NCI-H1105 (cell line): Measurements from ENCODE around the gene MTHFD1L.
A peak's percentile ranks its signal among the peaks of the same experiment; 100 is the strongest.
"Not testable (repeated sequence)": the region's sequence is repeated elsewhere in the genome, so short reads cannot be mapped to it uniquely, and the experiment has no call there.

ENCODE experiments used
- DNase-seq: peaks from one replicate; lab custom pipeline; 2025; lab: John Stamatoyannopoulos, UW

MTHFD1L gene

DNA sequence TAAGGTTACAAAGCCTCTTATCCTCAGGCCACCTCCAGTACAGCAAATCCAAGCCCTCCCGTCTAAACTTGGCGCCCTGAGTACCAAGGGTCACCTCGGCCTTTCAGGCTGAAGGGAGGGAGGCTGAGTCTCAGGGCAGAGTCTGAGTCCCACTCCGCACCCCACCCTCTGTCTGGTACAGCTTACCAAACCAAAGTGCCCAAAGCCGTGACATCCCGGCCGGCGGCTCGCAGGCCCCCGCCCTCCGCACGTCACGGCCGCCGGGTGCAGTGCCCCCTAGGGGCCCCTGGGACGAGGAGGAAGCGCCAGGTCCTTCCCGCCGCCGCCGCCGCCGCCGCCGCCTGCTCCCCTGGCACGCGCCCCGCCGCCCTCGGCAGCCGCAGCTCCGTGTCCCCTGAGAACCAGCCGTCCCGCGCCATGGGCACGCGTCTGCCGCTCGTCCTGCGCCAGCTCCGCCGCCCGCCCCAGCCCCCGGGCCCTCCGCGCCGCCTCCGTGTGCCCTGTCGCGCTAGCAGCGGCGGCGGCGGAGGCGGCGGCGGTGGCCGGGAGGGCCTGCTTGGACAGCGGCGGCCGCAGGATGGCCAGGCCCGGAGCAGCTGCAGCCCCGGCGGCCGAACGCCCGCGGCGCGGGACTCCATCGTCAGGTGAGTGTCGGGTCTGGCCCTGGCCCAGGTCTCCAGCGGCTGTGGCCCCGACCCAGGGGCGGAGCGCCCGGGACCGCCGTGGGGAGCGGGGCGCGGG is at the start of gene MTHFD1L:
MTHFD1L (plus strand) TSS at position 297 of the 741 bp plus-strand sequence; CDS start at position 418, 121 bp downstream.
- DNase-seq, result peak; percentile 77

DNA sequence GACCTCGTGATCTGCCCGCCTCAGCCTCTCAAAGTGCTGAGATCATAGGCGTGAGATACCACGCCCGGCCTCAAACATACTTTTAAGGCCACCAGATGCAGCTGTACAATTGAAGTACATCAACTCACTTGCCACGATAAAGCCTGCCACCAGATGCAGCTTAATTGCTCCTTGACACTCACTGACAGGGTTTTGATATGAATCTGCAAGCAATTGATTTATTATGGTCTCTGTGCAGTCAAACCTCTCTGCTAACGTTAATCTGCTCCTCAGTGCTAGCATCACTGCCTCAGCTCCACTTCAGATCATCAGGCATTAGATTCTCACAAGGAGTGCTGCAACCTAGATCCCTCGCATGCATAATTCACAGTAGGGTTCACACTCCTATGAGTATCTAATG is 48.9 kb upstream of the MTHFD1L start:
- not testable (repeated sequence) for DNase-seq

DNA sequence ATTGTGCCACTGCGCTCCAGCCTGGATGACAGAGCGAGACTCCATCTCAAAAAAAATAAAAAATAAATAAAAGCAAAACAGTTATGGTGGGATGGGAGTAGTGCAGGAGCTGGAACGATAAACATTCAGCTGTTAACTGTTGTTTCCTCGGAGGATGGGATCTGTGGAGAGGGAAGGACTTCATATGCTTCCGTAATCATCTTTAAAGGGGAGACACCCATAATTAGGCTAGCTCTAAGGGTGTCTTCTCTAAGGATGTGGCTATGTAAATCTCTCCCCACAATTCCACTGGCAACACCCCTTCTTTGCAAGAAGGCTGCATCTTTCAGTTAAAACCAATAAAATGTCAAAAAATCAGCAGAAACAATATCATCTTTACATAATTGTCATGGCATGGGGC is 42.6 kb upstream of the MTHFD1L start:
- no peak for DNase-seq

DNA sequence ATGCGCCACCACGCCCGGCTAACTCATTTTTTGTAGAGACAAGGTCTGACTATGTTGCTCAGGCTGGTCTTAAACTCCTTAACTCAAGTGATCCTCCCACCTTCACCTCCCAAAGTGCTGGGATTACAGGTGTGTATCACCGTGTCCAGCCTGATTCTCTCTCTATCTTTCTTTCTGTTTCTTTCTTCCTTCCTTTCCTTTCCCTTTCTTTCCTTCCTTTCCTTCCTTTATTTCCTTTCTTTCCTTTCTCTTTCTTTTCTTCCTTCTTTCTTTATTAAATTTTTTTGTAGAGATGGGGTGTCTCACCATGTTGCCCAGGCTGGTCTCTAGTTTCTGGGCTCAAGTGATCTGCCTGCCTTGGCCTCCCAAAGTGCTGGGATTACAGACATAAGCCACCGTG is 38.7 kb upstream of the MTHFD1L start:
- no peak for DNase-seq

DNA sequence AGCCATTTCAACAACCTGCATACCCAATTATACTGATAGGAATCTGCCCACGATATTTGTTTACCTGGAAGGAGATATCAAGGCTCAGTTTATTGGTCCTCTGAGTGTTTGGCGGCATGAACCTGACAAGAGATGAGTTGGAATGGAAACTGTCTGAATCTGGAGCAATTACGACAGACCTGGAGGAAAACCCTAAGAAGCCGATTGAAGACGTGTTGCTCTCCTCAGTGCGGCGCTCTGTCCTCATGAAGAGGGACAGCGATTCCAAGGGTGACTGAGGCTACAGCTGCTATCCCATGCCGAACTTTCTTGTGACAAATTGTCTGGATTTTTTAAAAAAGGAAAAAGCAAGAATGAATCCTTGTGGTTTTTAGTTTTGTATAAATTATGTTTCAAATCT is 37.4 kb upstream of the MTHFD1L start:
- not testable (repeated sequence) for DNase-seq

DNA sequence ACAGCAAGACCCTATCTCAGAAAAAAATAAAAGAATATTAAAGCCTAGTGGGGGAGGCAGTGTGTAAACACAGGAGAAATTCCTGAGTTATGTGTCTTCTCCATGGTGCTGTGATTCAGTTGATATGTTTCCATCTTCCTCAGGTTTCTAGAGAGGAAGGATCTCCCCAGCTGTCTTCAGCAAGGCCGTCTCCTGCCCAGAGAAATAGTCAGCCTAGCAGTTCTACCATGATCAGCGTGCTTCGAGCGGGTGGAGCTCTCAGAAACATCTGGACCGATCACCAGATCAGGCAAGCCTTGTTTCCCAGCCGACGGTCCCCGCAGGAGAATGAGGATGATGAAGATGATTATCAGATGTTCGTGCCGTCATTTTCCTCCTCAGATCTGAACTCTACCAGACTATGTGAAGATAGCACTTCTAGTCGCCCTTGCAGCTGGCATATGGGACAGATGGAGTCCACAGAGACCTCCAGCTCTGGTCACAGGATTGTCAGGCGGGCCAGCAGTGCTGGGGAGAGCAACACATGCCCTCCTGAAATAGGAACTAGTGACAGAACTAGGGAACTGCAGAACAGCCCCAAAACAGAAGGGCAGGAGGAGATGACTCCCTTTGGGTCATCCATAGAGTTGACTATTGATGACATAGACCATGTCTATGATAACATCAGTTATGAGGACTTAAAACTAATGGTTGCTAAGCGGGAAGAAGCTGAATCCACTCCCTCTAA is 34.9 kb upstream of the MTHFD1L start:
- DNase-seq, result no peak

DNA sequence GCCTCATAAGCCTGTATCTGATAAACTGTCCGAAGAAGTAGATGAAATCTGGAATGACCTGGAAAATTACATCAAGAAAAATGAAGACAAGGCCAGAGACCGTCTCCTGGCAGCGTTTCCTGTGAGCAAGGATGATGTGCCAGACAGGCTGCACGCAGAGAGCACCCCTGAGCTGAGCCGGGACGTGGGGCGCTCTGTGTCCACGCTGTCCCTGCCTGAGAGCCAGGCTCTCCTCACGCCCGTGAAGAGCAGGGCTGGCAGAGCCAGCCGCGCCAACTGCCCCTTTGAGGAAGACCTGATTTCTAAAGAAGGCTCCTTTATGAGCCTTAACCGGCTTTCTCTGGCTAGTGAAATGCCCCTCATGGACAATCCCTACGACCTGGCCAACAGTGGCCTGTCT is 33.9 kb upstream of the MTHFD1L start:
- DNase-seq, result no peak

DNA sequence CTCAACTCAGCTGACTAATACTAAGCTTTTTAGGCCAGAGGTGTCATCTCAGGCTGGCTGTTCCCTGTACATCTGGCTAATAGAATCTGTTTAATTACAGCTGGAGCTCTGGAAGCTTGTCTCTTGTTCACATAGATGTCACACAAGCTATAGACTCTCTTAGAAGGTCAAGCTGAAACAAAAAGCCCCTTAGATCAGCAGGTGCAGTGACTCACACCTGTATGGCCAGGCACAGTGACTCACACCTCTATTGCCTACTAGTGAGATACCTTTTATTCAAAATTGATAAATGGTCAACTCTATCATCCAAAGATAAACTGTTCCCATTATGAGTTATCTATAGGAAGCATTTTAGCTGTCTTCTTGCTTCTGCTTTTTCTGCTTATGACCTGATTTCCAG is 29.9 kb upstream of the MTHFD1L start:
- no peak for DNase-seq

DNA sequence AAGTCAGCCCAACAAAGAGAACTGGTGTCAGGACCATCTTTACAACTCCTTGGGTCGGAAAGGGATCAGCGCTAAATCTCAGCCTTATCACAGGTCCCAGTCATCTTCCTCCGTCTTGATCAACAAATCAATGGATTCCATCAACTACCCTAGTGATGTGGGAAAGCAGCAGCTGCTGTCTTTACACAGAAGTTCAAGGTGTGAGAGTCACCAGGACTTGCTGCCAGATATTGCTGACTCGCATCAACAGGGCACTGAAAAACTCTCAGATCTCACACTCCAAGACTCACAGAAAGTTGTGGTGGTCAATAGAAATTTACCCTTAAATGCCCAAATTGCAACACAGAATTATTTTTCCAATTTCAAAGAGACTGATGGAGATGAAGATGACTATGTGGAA is 25.3 kb upstream of the MTHFD1L start:
- no peak for DNase-seq

DNA sequence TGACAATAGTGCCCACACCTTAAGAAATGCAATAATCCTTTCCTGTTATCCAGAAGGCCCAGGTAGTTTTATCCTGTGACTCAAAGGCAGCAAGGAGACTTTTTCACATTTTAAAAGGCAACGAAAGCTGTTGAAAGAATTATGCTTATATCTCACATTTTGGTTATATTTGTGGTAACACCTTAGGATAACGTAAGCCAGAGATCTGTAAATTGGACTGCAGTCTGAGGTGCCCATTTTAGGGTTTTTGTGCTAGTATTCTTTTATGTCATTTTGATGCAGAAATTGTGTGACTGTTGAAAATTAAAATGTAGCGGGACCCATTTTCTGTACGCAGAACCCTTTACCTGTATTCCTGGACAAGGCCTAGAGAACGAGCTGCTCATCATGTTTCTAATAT is 24.3 kb upstream of the MTHFD1L start:
- no peak for DNase-seq

DNA sequence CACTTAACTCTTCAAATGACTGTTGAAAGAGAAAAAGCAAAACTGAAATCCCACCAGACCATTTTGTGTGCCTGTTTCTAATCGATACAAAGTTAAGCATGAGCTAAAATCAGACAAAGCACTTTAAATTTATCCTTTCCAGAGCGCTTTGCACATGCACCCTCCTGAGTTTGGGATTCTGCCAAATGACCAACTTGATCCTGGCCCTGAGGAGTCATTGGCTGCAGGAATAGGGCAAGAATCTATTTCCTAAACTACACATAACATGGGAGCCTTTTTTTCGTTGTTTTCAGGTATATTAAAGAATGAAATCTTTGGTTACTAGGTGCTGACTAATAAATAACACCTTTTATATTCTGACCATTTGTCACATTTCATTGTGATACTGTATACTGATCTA is 23.8 kb upstream of the MTHFD1L start:
- DNase-seq, result no peak

DNA sequence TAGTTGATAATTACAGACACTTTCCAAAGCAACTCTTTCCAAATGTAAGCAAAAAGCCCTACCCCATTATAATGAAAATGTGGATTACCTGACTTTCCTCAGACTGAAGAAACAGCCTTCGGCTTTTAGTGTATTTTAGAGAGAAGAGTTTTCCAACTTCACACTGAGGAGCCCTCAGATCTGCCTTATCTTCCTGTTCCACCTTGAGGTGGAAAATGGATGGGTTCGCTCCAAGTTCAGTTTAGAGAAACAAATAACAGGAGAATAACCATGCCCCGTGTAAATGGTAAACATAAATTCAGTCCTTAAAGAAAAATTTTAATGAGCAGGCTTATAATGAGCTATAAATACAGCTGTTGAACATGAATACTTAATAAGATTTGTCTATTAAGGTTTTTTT is 21.1 kb upstream of the MTHFD1L start:
- no peak for DNase-seq

DNA sequence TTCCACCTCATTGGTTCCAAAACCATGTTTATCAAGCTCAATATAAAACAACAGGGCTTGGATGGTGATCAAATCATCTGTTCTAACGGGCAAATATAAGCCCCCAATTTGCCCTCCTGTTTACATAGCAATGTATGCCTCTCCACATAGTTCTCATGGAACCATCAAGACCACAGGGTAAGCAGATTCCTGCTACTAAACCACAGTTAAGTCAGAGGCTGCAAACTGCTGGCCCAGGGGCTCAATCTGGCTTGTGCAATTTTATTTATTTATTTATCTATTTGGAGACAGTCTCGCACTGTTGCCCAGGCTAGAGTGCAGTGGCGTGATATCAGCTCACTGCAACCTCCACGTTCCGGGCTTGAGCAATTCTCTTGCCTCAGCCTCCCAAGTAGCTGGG is 18.9 kb upstream of the MTHFD1L start:
- no peak for DNase-seq

DNA sequence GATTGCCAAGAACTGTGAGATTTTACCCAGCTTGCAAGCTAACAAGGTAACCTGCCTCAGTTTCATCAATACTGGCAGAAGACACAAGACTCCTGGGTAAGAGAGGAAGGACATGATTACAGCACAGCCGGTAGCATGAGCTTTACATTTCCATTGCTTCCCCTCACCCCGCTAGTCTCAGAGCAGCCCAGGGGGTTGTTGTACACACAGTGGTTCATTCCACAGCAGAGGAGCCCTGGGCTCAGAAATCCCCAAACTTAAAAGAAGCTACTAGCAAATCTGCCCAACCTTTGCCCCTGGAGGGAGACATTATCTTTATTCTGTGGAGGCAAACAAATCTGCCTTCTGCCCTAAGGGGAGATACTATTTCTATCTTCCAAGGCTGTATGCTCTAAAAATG is 17.1 kb upstream of the MTHFD1L start:
- no peak for DNase-seq

DNA sequence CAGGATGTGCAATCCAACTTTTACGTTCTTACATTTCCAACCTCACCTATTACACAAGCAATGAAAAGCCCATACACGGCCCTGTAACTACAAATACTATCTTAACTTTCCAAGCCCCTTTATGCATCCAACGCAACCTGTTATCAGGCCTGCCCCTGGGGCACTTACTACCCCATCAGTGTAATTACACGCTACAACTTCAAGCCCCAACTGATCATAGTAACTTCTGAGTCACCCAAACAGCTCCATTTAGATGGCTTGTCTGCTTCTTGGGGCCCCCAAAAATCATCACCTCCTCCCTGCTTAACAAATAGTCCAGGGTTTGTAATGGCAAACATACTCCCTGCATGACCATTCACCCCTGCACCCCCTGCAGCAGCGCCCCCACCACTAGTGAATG is 11.1 kb upstream of the MTHFD1L start:
- DNase-seq, result not testable (repeated sequence)

DNA sequence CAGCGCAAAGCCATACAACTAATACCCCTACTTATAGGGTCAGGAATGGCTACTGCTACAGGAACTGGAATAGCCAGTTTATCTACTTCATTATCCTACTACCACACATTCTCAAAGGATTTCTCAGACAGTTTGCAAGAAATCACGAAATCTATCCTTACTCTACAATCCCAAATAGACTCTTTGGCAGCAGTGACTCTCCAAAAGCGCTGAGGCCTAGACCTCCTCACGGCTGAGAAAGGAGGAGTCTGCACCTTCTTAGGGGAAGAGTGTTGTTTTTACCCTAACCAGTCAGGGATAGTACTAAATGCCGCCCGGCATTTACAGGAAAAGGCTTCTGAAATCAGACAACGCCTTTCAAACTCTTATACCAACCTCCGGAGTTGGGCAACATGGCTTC is 10.3 kb upstream of the MTHFD1L start:
- not testable (repeated sequence) for DNase-seq

DNA sequence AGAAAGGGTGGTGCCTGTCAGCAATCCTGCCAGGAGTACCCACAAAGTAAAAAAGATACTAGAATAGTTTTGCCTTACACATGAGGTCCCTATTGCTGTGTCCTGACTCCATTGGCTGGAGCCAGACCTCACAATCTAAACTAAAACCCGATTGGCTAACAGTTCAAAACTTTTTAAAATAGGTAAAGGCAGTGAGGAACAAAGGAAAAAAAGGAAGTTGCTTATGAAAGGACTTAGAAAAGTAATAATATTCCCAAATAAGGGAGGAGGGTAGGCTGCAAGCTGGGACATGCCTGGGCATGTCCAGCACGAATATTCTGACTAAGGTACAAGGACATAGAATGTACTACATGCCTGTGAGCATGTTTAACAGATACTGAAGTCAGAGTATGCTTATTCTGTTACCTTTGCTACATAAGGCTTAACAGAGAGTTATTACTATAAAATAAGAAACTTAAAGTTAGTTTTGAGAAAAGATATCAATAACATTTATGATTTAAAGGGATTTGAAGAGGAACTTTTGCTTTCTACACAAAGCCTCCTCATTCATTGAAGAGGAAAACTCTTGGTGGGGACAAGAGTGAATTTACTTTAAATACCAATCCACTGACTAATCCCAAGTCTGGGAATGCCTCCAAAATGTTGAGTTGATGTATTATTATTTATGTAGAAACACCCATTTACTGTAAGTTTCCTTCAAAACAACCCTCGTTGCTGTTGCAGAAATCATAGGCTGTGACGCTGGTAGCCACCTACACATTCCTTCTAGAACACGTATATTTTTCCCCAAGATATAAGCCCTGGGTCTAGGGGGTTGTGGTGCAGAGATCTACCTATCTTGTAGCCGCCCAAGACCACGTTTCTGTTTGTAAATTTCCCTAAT is 8.2 kb upstream of the MTHFD1L start:
- no peak for DNase-seq

DNA sequence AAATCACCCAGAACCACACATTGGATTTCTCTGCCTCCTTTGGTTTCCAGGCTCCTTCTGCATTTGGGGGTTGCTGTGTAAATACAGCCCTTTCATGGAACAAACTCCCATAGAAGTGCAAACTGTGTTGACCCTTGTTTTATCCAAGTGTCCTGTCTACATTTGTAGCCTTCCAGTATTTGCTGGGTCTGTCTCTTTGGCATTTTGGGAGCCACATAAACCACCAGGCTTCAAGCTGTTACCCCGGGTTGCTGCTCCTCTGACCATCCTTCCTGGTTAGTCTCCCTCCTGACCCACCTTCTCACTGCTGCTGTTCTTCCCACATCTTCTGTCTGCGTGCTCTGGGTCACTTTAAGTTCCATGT is 7.6 kb upstream of the MTHFD1L start:
- no peak for DNase-seq

DNA sequence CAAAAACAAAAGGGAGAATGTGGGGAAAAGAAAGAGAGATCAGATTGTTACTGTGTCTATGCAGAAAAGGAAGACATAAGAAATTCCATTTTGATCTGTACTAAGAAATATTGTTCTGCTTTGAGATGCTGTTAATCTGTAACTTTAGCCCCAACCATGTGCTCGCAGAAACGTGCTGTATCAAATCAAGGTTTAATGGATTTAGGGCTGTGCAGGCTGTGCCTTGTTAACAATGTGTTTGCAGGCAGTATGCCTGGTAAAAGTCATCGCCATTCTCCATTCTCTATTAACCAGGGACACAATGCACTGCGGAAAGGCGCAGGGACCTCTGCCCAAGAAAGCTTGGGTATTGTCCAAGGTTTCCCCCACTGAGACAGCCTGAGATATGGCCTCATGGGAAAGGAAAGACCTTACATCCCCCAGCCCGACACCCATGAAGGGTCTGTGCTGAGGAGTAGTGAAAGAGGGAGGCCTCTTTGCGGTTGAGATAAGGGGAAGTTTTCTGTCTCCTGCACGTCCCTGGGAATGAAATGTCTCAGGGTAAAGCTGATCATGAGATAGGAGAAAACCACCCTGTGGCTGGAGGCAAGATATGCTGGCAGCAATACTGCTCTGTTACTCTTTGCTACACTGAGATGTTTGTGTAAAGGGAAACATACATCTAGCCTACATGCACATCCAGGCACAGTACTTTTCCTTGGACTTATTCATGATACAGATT is 3.9 kb upstream of the MTHFD1L start:
- DNase-seq, result not testable (repeated sequence)

DNA sequence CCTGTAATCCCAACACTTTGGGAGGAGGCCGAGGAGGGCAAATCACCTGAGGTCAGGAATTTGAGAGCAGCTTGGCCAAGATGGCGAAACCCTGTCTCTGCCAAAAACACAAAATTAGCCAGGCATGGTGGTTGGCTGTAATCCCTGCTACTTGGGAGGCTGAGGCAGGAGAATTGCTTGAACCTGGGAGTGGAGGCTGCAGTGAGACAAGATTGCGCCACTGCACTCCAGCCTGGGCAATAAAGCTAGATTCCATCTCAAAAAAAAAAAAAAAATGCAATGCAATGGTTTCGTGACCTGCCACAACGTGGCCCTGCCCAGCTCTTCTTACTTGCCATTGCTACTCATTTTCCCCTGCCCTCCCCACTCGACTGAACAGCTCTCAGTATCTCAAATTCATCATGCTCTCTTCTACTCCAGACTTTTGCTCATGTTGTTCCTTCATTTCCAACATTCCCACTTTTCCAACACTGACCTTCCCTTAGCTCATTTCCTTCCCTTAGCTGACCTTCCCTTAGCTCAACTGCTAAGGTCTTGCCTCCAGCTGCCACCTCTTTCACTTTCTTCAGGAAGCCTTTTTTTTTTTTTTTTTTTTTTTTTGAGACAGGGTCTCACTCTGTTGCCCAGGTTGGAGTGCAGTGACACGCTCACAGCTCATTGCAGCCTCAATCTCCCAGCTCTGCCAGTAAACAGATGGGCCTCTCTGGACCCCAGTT is 2.1 kb upstream of the MTHFD1L start:
- DNase-seq, result no peak

DNA sequence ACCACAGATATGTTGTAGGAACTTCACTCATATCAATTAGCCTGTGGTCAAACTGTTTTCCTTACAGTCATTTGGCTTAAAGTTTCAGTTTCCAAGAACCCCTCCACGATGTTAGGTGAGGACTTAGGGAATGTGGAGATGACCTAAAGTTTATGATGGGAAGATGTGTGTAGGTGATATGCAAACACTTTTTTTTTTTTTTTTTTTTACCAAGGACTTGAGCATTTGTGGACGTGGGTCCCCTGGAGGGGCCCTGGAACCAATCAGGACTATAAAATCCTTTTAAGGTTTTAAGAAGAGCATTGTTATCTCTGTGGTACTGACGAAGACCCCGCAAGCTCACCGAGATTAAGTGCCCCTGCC is 478 bp upstream of the MTHFD1L start:
- no peak for DNase-seq
